Measurements from ENCODE around the gene IGSF21. TPM values are rescaled to one million over a fixed set of nuclear protein-coding genes. Genes with fewer than 3 reads are reported as not detected.

Gene IGSF21
- total RNA-seq: 0.81 TPM

DNA sequence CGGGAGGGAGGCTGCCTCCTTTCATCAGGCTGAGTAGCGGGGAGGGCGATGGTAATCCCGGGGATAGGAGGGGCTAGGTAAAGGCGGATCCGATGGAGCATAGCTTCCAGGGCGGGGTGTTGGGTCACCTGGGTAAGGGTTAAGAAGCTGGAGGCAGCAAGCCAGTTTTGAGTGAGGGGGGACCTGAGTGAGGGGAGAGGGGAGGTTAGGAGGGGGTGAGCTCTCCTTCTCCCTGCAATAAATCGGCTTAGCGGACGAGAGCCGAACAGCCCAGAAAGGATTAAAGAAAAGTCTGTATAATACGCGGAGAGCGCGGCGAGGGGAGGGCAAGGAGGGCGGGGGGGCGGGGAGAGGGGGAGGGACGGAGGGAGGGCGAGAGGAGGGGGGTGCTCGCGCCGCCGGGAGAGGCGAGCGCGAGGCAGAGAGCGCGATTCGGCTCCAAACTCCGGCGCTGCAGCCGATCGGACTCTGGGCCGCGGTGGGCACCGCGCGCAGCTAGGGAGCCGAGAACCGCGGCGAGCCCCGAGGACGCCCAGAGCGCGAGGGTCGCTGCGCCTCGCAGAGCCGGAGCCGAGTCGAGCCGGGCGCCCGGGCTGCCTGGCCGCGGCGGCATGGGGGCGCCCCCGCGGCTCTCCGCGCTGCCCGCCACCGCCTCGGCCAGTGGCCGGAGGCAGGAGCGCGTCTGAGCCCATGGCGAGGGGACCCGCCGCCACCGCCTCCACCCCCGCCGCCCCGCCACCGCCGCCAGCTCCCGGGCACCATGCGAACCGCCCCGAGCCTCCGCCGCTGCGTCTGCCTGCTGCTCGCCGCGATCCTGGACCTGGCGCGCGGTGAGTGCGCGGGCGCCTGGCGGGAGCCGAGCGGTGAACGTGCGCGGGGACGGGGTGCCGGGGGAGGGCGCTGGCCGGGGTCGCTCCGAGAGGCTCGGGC is at the start of gene IGSF21:
IGSF21 (plus strand) TSS at position 430 of the 930 bp plus-strand sequence; CDS start at position 761, 331 bp downstream.
- DNase-seq (ENCODE audit: low spot score) (no peak), ATAC-seq (no peak)

DNA sequence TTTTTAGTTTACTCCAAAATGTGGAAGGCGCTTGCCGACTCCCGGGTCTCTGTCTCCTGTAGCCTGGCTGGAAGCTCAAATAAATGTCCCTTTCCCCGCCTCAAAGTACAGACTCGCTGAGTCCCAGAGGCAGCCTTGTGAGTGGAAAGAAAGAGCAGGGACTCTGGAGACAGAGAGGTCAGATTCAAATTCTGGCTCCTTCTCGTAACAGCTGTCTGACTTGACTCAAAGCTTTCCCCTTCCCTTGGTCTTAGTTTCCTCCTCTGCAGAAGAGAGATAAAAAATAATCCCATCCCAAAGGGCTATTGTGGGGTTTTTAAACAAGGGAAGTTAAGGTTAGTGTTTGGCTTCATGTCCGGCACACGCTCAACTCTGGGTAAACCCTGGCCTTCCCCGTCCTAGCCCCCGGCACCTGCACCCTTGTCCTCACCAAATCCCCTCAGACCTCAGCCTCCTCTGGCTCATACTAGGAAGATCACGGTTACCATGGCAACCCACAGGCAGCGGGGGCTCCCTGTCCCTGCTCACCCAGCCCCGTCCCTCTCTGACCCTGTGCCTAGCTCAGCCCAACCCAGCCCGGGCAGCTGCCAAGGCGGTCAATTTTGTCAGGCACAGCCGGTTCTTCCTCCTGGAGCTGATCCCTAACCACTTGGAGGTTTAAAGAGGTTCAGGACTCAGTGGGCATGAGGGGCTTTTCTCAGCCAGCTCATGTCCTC is 49.2 kb upstream of the IGSF21 start:
- DNase-seq (ENCODE audit: low spot score): no peak
- ATAC-seq: no peak

DNA sequence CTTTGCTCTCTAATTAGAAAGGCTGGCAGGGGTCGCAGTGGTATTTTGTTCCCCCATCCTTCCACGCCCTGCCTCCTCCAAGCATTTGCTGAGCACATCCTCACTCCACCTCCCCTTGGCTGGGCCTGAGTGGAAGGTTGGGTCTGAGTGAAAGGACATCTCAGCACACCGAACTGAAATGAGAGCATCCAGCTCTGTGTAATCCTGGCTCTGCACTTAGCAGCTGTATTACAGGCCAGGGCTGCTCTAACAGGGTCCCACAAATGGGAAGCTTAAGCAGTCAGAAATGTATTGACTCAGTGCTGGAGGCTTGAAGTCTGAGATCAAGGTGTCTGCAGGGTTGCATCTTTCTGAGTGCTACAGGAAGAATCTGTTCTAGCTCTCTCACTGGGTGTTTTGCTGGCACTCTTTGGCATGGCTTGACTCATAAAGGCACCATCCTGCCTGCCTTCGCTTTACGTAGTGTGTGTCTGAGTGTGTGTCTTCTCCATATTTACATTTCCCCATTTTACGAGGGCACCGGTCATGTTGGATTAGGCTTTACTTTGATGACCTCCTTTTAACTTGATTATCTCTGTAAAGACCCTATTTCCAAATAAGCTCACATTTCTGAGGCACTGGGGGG is 48.5 kb upstream of the IGSF21 start:
- ATAC-seq: no peak

GRCh38 chr1:18060366-18060765 is 47.2 kb upstream of the IGSF21 start:
- no peak for ATAC-seq

More for the DNA sequence above, 48.5 kb upstream of the IGSF21 start:
- no peak for DNase-seq (ENCODE audit: low spot score)

GRCh38 chr1:18062185-18062584 is 45.4 kb upstream of the IGSF21 start:
- DNase-seq (ENCODE audit: low spot score): no peak
- no peak for ATAC-seq

More at GRCh38 chr1:18060366-18060765, 47.2 kb upstream of the IGSF21 start:
- DNase-seq (ENCODE audit: low spot score): no peak

GRCh38 chr1:18064534-18064933 is 43.1 kb upstream of the IGSF21 start:
- ATAC-seq (peak; percentile 31), DNase-seq (ENCODE audit: low spot score) (no peak)

DNA sequence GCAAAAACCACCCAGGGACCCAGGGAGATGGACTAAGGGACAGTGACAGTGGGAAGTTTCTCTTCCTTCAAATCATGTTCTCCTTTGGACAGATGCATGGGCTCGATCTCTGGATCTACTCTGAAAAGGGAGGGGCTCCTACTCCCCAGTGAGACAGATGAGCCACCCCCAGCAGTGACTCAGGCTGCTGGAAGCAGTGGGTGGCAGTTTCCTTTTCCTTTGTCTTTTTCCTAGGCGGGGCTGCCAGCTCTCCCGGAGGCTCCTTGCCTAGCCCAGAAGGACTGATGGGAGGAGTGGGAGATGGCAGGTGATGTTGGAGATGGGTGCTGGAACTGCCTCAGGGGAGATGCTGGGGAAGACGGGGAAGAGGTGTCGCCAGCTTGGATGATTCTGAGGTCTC is 41.0 kb upstream of the IGSF21 start:
- DNase-seq (ENCODE audit: low spot score) (no peak), ATAC-seq (no peak)

DNA sequence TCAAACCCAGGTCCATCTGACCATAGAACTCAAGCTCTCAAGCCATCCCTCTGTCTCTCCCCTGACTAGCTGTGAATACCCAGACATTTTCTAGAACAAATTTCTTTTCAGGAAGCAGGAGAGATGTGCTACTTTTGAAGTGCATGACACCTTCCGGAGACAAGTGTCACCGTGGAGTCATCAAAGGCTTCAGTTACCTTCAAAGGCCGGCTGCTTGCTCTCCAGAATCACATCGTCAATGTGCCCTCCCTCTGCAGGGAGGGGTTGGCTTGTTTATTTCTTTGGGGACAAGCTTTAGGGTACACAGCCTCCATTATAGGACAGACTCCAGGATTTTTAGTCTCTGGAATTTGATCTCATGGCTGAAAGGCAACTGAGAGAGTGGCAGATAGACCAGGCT is 37.7 kb upstream of the IGSF21 start:
- DNase-seq (ENCODE audit: low spot score) (no peak), ATAC-seq (no peak)

DNA sequence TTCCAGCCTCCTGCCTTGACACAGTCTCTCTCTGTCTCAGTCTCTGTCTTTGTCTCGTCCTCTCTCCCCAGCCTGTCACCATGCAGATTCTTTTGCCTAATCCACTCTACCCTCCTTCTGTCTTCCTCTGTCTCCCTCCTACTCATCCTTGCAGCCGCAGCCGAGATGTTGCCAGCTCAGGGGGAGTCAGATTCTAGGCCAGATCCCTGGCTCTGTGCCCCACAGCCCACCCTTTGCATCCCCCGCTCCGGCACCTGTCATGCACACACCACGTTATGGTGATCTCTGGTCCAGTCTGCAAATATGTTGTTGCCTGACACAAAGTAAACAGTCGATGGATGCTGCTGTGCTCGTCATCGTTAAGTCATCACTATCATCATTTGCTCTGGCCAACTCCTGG is 35.5 kb upstream of the IGSF21 start:
- DNase-seq (ENCODE audit: low spot score) (no peak), ATAC-seq (no peak)

GRCh38 chr1:18073066-18073642 is 34.4 kb upstream of the IGSF21 start:
- no peak for DNase-seq (ENCODE audit: low spot score)
- no peak for ATAC-seq

- DNase-seq (ENCODE audit: low spot score): no peak
Observed at GRCh38 chr1:18077657-18078215, 29.9 kb upstream of the IGSF21 start.

GRCh38 chr1:18079941-18080735 is 27.5 kb upstream of the IGSF21 start:
- DNase-seq (ENCODE audit: low spot score) (no peak), ATAC-seq (no peak)

More at GRCh38 chr1:18077657-18078215, 29.9 kb upstream of the IGSF21 start:
- ATAC-seq: no peak

DNA sequence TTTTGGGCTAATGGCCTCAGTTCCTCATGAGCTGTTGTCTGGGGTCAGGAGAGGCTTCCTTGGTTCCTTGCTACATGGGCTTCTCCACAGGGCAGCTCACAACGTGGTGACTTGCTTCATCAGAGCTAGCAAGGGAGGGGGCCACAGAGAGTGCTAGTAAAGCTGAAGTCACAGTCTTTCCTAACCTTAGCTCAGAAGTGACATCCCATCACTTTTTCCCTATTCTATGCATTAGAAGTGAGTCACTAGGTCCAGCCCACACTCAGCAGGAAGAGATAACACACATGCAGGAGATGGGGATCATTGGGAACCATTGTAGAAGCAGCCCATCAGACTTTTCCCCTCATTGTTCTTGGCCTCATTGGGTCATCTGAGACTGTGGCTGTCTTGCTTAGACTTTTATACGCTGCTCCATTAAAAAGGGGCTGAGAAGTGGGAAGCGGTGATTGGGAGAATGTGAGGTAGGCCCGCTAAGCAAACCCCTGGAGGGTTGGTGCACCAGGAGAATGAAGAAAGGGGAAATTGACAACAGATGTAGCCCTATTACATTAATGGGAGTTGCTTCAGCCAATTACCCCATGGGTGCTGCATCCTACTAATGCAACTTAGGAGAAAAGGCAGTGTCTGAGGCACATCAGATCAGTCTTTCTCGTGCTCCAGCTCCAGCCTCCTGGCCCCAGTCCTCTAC is 22.1 kb upstream of the IGSF21 start:
- no peak for ATAC-seq
- no peak for DNase-seq (ENCODE audit: low spot score)

GRCh38 chr1:18088077-18088594 is 19.5 kb upstream of the IGSF21 start:
- ATAC-seq (peak; percentile 55), DNase-seq (ENCODE audit: low spot score) (no peak)

- DNase-seq (ENCODE audit: low spot score): no peak
- ATAC-seq: no peak
Observed at GRCh38 chr1:18089488-18089887, 18.1 kb upstream of the IGSF21 start.

DNA sequence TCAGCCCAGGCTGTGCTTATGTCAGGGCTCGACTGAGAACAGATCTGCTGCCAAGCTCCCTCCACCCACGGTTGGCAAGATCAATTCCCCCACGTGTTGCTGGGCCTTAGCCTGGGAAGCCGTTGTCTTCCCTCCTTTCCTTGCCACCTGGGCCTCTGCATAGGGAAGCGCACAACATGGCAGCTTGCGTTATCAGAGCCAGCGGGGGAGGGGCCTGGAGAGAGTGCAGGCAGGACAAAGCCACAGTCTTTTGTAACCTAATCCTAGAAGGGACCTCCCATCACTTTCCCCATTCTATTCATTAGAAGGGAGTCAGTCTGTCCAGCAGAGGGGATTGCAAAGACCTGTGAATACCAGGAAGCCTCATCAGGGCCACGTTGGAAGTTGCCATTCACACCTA is 17.0 kb upstream of the IGSF21 start:
- ATAC-seq: no peak
- DNase-seq (ENCODE audit: low spot score): no peak

DNA sequence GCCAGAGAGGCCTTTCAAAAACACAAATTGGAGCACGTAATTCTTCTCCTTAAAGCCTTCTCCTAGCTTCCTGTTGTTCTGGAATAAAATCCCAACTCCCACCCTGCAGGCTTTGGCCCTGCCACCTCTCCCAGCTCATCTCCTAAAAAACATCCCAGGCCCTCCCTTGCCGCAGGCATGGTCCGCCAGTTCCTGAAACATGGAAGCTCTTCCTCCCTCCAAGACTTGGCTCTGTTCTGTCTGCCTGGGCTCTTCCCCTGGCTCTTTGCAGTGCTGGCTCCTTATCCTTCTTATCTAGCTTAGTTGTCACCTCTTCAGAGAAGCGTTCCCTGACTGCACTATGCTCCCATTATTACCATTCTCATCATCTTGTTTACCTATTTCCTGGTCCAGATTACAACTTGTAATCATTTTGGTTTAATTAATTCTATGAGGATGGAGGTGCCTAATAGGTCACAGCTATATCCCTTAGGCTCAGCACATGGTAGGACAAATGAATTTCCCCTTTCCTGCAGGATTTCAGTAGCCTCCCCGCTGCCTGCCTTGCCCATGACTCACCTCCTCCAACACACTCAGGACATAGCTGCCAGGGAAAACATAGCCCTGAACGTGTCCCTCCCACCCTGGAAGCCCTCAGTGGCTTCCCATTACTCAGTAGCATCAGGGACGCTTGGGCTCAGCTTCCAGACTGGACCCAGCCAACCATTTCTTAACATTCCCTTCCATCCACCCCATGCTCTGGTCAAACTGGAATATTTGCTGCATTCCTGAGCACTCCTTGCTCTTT is 15.7 kb upstream of the IGSF21 start:
- no peak for DNase-seq (ENCODE audit: low spot score)
- no peak for ATAC-seq

GRCh38 chr1:18093193-18093592 is 14.4 kb upstream of the IGSF21 start:
- ATAC-seq (no peak), DNase-seq (ENCODE audit: low spot score) (no peak)

Data from left lobe of liver (tissue), 2 donors.